A549 (cell line): ENCODE results near the gene APOC1. TPM values are rescaled to one million over a fixed set of nuclear protein-coding genes. Genes with fewer than 3 reads are reported as not detected.
A peak's percentile ranks its signal among the peaks of the same experiment; 100 is the strongest.

Source experiments
- ATAC-seq, 2 experiments: fragments of 200-7000 bp in 1 of 2; fragments of >200 bp in 1 of 2; cut with Nextera tagmentation in 1 of 2; cut with Tn5 transposase in 1 of 2; 3 replicates each; pipeline versions ENCODE4 v1.8.0 to v1.9.1; 2018 to 2020; ENCODE audit warnings: mild to moderate bottlenecking in 1 of 2, moderate library complexity in 1 of 2
- CTCF ChIA-PET: fragments of 300-600 bp; sonication (Branson Sonifier 250); formaldehyde crosslinking; extraction: SDS; loops from one replicate; lab custom pipeline; 2021; ENCODE audit warnings: antibody characterized with exemption, inconsistent platforms; lab: Yijun Ruan, JAX
- POLR2A ChIA-PET: fragments of 350-600 bp; formaldehyde crosslinking; extraction: SDS; loops from one replicate; lab custom pipeline; 2021; ENCODE audit warnings: antibody characterized with exemption, inconsistent platforms; lab: Yijun Ruan, JAX
- DNase-seq, 2 experiments: peaks; one replicate each; pipeline versions ENCODE4 v3.0.0 to v3.0.0-alpha.2; 2011 to 2016; ENCODE audit warnings: low read depth in 1 of 2, low spot score in 1 of 2
- FAIRE-seq: peaks from 2 replicates; lab custom pipeline; 2011; peaks lifted over from hg19 to GRCh38; lab: Jason Lieb, UNC
- H3K27ac ChIP-seq, 2 experiments: fragments of >200 bp; sonication (Bioruptor Twin); formaldehyde crosslinking; 3 replicates each; pipeline ENCODE4 v1.5.1; 2016 to 2017
- H3K4me1 ChIP-seq: fragments of >200 bp; sonication (Bioruptor Twin); formaldehyde crosslinking; 3 replicates; pipeline ENCODE4 v1.6.1; 2016
- H3K4me2 ChIP-seq: fragments of >200 bp; sonication (Bioruptor Twin); formaldehyde crosslinking; 3 replicates; pipeline ENCODE4 v1.6.1; 2016
- H3K4me3 ChIP-seq: fragments of >200 bp; sonication (Bioruptor Twin); formaldehyde crosslinking; 3 replicates; pipeline ENCODE4 v1.5.1; 2016
- H3K9me3 ChIP-seq: fragments of >200 bp; sonication (Bioruptor Twin); formaldehyde crosslinking; 3 replicates; pipeline ENCODE4 v1.6.1; 2016
- ATOH8 ChIP-seq: fragments of 250-450 bp; sonication (Bioruptor Pico); IDR thresholded peaks from 2 replicates; pipeline ENCODE4 v1.5.0; 2020; ENCODE audit warnings: low read depth, mild to moderate bottlenecking, moderate library complexity
- BHLHE40 ChIP-seq: IDR thresholded peaks from 2 replicates; pipeline ENCODE4 v1.6.1; 2012; ENCODE audit warnings: low read depth, low read length, inconsistent platforms
- CBX8 ChIP-seq: fragments of 200-600 bp; sonication (generic); IDR thresholded peaks from 2 replicates; pipeline ENCODE4 v1.6.1; 2016
- CEBPB ChIP-seq, 2 experiments: fragments of >200 bp in 1 of 2; sonication (Bioruptor Twin) in 1 of 2; formaldehyde crosslinking in 1 of 2; IDR thresholded peaks; 2 replicates each; pipeline ENCODE4 v1.6.1; 2012 to 2016
- CHD2 ChIP-seq: fragments of 150-350 bp; IDR thresholded peaks from 2 replicates; pipeline ENCODE4 v1.6.1; 2014; ENCODE audit warnings: low read length; ENCODE audit not compliant: partially characterized antibody
- CHD4 ChIP-seq: fragments of 200-600 bp; sonication (generic); IDR thresholded peaks from 2 replicates; pipeline ENCODE4 v1.6.1; 2016; ENCODE audit warnings: antibody characterized with exemption, mild to moderate bottlenecking, borderline replicate concordance
- EHF ChIP-seq: fragments of 250-450 bp; sonication (Bioruptor Pico); IDR thresholded peaks from 2 replicates; pipeline ENCODE4 v1.5.0; 2020; ENCODE audit warnings: mild to moderate bottlenecking
- EHMT2 ChIP-seq: fragments of 200-600 bp; sonication (generic); IDR thresholded peaks from 2 replicates; pipeline ENCODE4 v1.6.1; 2016; ENCODE audit warnings: antibody characterized with exemption, low read depth, mild to moderate bottlenecking, moderate library complexity
- EP300 ChIP-seq, 2 experiments: fragments of >200 bp; sonication (Bioruptor Twin); formaldehyde crosslinking; IDR thresholded peaks; 2 replicates in 1 of 2; 3 replicates in 1 of 2; pipeline ENCODE4 v1.6.1; 2016 to 2017
- ESRRA ChIP-seq: fragments of 150-350 bp; IDR thresholded peaks from 2 replicates; pipeline ENCODE4 v1.6.1; 2014; ENCODE audit warnings: mild to moderate bottlenecking, low read length, borderline replicate concordance
- FOSB ChIP-seq: fragments of 250-450 bp; sonication (Bioruptor Pico); IDR thresholded peaks from 2 replicates; pipeline ENCODE4 v1.5.0; 2020; ENCODE audit warnings: mild to moderate bottlenecking, moderate library complexity
- FOXS1 ChIP-seq: fragments of 250-450 bp; sonication (Bioruptor Pico); IDR thresholded peaks from 2 replicates; pipeline ENCODE4 v1.5.0; 2020; ENCODE audit warnings: mild to moderate bottlenecking, moderate library complexity
- HEYL ChIP-seq: fragments of 250-450 bp; sonication (Bioruptor Pico); IDR thresholded peaks from 2 replicates; pipeline ENCODE4 v1.8.0; 2021; ENCODE audit warnings: mild to moderate bottlenecking, moderate library complexity
- HOXA7 ChIP-seq: fragments of 250-450 bp; sonication (Bioruptor Pico); IDR thresholded peaks from 2 replicates; pipeline ENCODE4 v1.5.0; 2020; ENCODE audit warnings: mild to moderate bottlenecking, moderate library complexity
- HOXB13 ChIP-seq: fragments of 250-450 bp; sonication (Bioruptor Pico); IDR thresholded peaks from 2 replicates; pipeline ENCODE4 v1.5.0; 2020; ENCODE audit warnings: low read depth, mild to moderate bottlenecking, moderate library complexity
- HOXB5 ChIP-seq: fragments of 250-450 bp; sonication (Bioruptor Pico); IDR thresholded peaks from 2 replicates; pipeline ENCODE4 v1.5.0; 2020; ENCODE audit warnings: mild to moderate bottlenecking, moderate library complexity
- JUN ChIP-seq, 2 experiments: fragments of >200 bp; sonication (Bioruptor Twin); formaldehyde crosslinking; IDR thresholded peaks; 2 replicates in 1 of 2; 3 replicates in 1 of 2; pipeline ENCODE4 v1.6.1; 2016 to 2017
- JUNB ChIP-seq: fragments of >200 bp; sonication (Bioruptor Twin); formaldehyde crosslinking; IDR thresholded peaks from 2 replicates; pipeline ENCODE4 v1.6.1; 2016
- KDM1A ChIP-seq: fragments of 200-600 bp; sonication (generic); IDR thresholded peaks from 2 replicates; pipeline ENCODE4 v1.6.1; 2016; ENCODE audit warnings: low read depth, mild to moderate bottlenecking
- KDM5A ChIP-seq: fragments of 200-600 bp; sonication (generic); IDR thresholded peaks from 2 replicates; pipeline ENCODE4 v1.6.1; 2016; ENCODE audit warnings: antibody characterized with exemption, mild to moderate bottlenecking
- MAFK ChIP-seq: fragments of 450-650 bp; IDR thresholded peaks from 2 replicates; pipeline ENCODE4 v1.6.1; 2014; ENCODE audit not compliant: partially characterized antibody
- NPAS2 ChIP-seq: fragments of 250-450 bp; sonication (Bioruptor Pico); IDR thresholded peaks from 2 replicates; pipeline ENCODE4 v1.8.0; 2022; ENCODE audit warnings: mild to moderate bottlenecking, moderate library complexity, borderline replicate concordance
- PBX3 ChIP-seq: IDR thresholded peaks from 2 replicates; pipeline ENCODE4 v1.6.1; 2012
- POLR2A ChIP-seq: IDR thresholded peaks from 2 replicates; pipeline ENCODE4 v1.6.1; 2012; ENCODE audit warnings: mild to moderate bottlenecking, low read length
- POLR2AphosphoS2 ChIP-seq: conservative IDR thresholded peaks from 2 replicates; pipeline ENCODE4 v1.6.1; 2012; ENCODE audit warnings: low read length, improper control_type of control experiment, inconsistent platforms
- RAD21 ChIP-seq, 2 experiments: fragments of >200 bp in 1 of 2; sonication (Bioruptor Twin) in 1 of 2; formaldehyde crosslinking in 1 of 2; IDR thresholded peaks in 1 of 2; conservative IDR thresholded peaks in 1 of 2; 2 replicates in 1 of 2; 3 replicates in 1 of 2; pipeline ENCODE4 v1.6.1; 2012 to 2018; ENCODE audit warnings: inconsistent platforms in 1 of 2
- RCOR1 ChIP-seq: fragments of 150-350 bp; IDR thresholded peaks from 2 replicates; pipeline ENCODE4 v1.6.1; 2014; ENCODE audit warnings: antibody characterized with exemption, low read length, low read depth
- RNF2 ChIP-seq: fragments of 200-600 bp; sonication (generic); IDR thresholded peaks from 2 replicates; pipeline ENCODE4 v1.6.1; 2016; ENCODE audit warnings: low read depth, mild to moderate bottlenecking, antibody characterized with exemption, moderate library complexity, borderline replicate concordance
- SREBF2 ChIP-seq: fragments of 450-650 bp; IDR thresholded peaks from 2 replicates; pipeline ENCODE4 v1.6.1; 2014; ENCODE audit warnings: mild to moderate bottlenecking, moderate library complexity
- TFCP2L1 ChIP-seq: fragments of 250-450 bp; sonication (Bioruptor Pico); IDR thresholded peaks from 2 replicates; pipeline ENCODE4 v1.5.0; 2021; ENCODE audit warnings: mild to moderate bottlenecking
- TP53 ChIP-seq: fragments of 250-450 bp; sonication (Bioruptor Pico); IDR thresholded peaks from 2 replicates; pipeline ENCODE4 v1.5.0; 2021; ENCODE audit warnings: mild to moderate bottlenecking, moderate library complexity
- ZC3H11A ChIP-seq: fragments of 450-650 bp; IDR thresholded peaks from 2 replicates; pipeline ENCODE4 v1.6.1; 2014; ENCODE audit warnings: antibody characterized with exemption, mild to moderate bottlenecking
- ZNF302 ChIP-seq: fragments of 250-450 bp; sonication (Bioruptor Pico); IDR thresholded peaks from 2 replicates; pipeline ENCODE4 v1.9.0; 2021; ENCODE audit warnings: inconsistent platforms, mild to moderate bottlenecking, moderate library complexity
- ZSCAN20 ChIP-seq: fragments of 250-450 bp; sonication (Bioruptor Pico); IDR thresholded peaks from 2 replicates; pipeline ENCODE4 v1.8.0; 2022; ENCODE audit warnings: mild to moderate bottlenecking, moderate library complexity
- WGBS: methylation state at CpG from one replicate; pipeline ENCODE4 v1.1.6; 2017; ENCODE audit errors: missing lambda C conversion rate; 5-methylcytosine and 5-hydroxymethylcytosine counted together
- polyA plus RNA-seq, 4 experiments: library from polyadenylated mRNA; depleted of rRNA in 3 of 4; stranded (reverse); fragments of >200 nt; fragmentation: RNase III in 1 of 4; extraction: RNeasy Plus Mini Kit Qiagen cat#74134 plus additional on column Dnase treatment in 1 of 4; gene quantifications; 2 replicates in 3 of 4; 3 replicates in 1 of 4; pipeline ENCODE4 v1.2.3, GENCODE V29; 2011 to 2017
- TF ChIP-seq, protein P1 (sequence below): fragments of 450-650 bp; IDR thresholded peaks from 2 replicates; pipeline ENCODE4 v1.6.1; 2014; ENCODE audit warnings: antibody characterized with exemption
- TF ChIP-seq, protein P2 (sequence below): IDR thresholded peaks from 2 replicates; pipeline ENCODE4 v1.6.1; 2012

Gene APOC1
- polyA plus RNA-seq, 2 of the 4 experiments (the other 2 are of a cell fraction), result 88.7 to 196 TPM

DNA sequence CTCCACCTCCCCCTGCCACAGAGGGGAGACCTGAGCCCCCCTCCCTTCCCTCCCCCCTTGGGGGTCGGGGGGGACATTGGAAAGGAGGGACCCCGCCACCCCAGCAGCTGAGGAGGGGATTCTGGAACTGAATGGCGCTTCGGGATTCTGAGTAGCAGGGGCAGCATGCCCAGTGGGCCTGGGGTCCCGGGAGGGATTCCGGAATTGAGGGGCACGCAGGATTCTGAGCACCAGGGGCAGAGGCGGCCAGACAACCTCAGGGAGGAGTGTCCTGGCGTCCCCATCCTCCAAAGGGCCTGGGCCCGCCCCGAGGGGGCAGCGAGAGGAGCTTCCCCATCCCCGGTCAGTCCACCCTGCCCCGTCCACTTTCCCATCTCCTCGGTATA is 11.2 kb upstream of the APOC1 start:
- 64% methylated on average over 13 of the region's 15 CpGs for WGBS

GRCh38 chr19:44903602-44904425 is 10.6 kb upstream of the APOC1 start:
- 22% methylated on average over 24 of the region's 24 CpGs for WGBS
- Histone ChIP-seq H3K4me1 (peaks cover 29% of the 10 kb centered on the region), H3K4me2 (peak overlapping the region; percentile 56), H3K27ac (peak overlapping the region in 1 of 2 experiments; percentile 56; a peak in 3 of 6 replicates), H3K9me3 (no peaks in the 10 kb centered on the region), H3K4me3 (no peak overlapping the region)
- ATAC-seq (peak; percentile 54 to 68), DNase-seq (peak; percentile 79 to 84), FAIRE-seq (no peak)
- ChIA-PET CTCF (interaction anchor here (0.6 to 18.1 kb wide), 57 partner anchors 9 to 500 kb away, joined by 3 to 303 read pairs (median 4); partner anchors contain the start of genes APOC1, APOC2, CLASRP and CLPTM1), POLR2A (interaction anchor here (0.6 to 2.1 kb wide), 3 partner anchors 13 to 240 kb away, joined by 3 to 7 read pairs (median 6); partner anchors contain the start of genes CLPTM1 and TOMM40)
- TF ChIP-seq, protein P1, sequence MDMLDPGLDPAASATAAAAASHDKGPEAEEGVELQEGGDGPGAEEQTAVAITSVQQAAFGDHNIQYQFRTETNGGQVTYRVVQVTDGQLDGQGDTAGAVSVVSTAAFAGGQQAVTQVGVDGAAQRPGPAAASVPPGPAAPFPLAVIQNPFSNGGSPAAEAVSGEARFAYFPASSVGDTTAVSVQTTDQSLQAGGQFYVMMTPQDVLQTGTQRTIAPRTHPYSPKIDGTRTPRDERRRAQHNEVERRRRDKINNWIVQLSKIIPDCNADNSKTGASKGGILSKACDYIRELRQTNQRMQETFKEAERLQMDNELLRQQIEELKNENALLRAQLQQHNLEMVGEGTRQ, result no peak
- TF ChIP-seq JUNB (no peak), FOSB (no peak; the same call in 1 of the 2 replicates), ZNF302 (no peak), RNF2 (no peak), SREBF2 (no peak), HOXA7 (CRISPR knock-in tag) (no peak; the same call in 1 of the 2 replicates), ATOH8 (CRISPR knock-in tag) (no peak), RAD21 (conservative IDR thresholded peaks at IDR 0.05 in 1 of 2, IDR thresholded peaks at IDR 0.05 in 1 of 2) (peak; percentile 85 to 89), ZSCAN20 (CRISPR knock-in tag) (no peak), CHD2 (peak; percentile 33), CHD4 (no peak), BHLHE40 (no peak), CEBPB (IDR thresholded peaks at IDR 0.05) (no peak), KDM5A (no peak), EHF (CRISPR knock-in tag) (no peak), EHMT2 (no peak), MAFK (peak; percentile 41), FOXS1 (CRISPR knock-in tag) (no peak), TP53 (CRISPR knock-in tag) (0 out of 2 replicates have a peak, but pooled peaks have one; percentile 59), PBX3 (peak; percentile 52), CBX8 (no peak), EP300 (IDR thresholded peaks at IDR 0.05) (no peak), HOXB13 (no peak), HEYL (CRISPR knock-in tag) (no peak), RCOR1 (no peak), POLR2AphosphoS2 (no peak), POLR2A (no peak), TFCP2L1 (CRISPR knock-in tag) (peak; percentile 76; the same call in 1 of the 2 replicates)
- TF ChIP-seq, protein P2, sequence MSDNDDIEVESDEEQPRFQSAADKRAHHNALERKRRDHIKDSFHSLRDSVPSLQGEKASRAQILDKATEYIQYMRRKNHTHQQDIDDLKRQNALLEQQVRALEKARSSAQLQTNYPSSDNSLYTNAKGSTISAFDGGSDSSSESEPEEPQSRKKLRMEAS, result peak; percentile 50; the same call in 1 of the 2 replicates

More for the DNA sequence above, 11.2 kb upstream of the APOC1 start:
- Histone ChIP-seq H3K4me3 (no peak overlapping the region), H3K4me2 (peak overlapping the region; percentile 56; the same call in 2 of the 3 replicates), H3K9me3 (no peaks in the 10 kb centered on the region), H3K27ac (0 out of 6 replicates have a peak overlapping the region, but pooled peaks of 1 of the 2 experiments have one; percentile 14), H3K4me1 (peaks cover 29% of the 10 kb centered on the region)
- DNase-seq, result no peak
- FAIRE-seq, result no peak
- ChIA-PET CTCF (interaction anchor here (0.5 to 18.1 kb wide), 37 partner anchors 8 to 501 kb away, joined by 3 to 303 read pairs (median 5); partner anchors contain the start of genes APOC1, APOC2, CLASRP and CLPTM1), POLR2A (interaction anchor here (0.6 to 0.7 kb wide), 2 partner anchors 52 to 241 kb away, joined by 3 to 6 read pairs; partner anchors contain the start of gene CLPTM1)
- TF ChIP-seq ESRRA (no peak), JUN (IDR thresholded peaks at IDR 0.05) (no peak), KDM1A (no peak), ZC3H11A (no peak), EP300 (IDR thresholded peaks at IDR 0.05) (no peak), NPAS2 (CRISPR knock-in tag) (no peak), ZSCAN20 (CRISPR knock-in tag) (no peak), HOXB5 (CRISPR knock-in tag) (no peak), ATOH8 (CRISPR knock-in tag) (no peak)
- ATAC-seq, result peak in 1 of 2 experiments; percentile 2; a peak in 3 of 6 replicates
